Stimulated activated CD8-positive, alpha-beta memory T cell treated with anti-CD3 and anti-CD28 coated beads, Interleukin-15, amount 100 ng/mL, for 1 hour (primary cell): ENCODE measurements around the gene KRTAP12-1.

ENCODE experiments used
- DNase-seq: peaks from one replicate; pipeline ENCODE4 v3.0.0-alpha.2; 2020; ENCODE audit warnings: low read depth

Gene KRTAP12-1

GRCh38 chr21:44711327-44712202 lies 29.6 kb upstream of the KRTAP12-1 start, which contains the start of gene TSPEAR:
TSS of gene TSPEAR (minus strand) at chr21:44711572. CDS start at chr21:44711514, 58 bp downstream.
- no peak for DNase-seq

- DNase-seq, result no peak
Measured at GRCh38 chr21:44710756-44711326, 28.9 kb upstream of the KRTAP12-1 start.

- DNase-seq, result no peak
Measured at GRCh38 chr21:44710294-44710665, 28.3 kb upstream of the KRTAP12-1 start.

- no peak for DNase-seq
Measured at GRCh38 chr21:44709426-44710293, 27.7 kb upstream of the KRTAP12-1 start.

- no peak for DNase-seq
Measured at GRCh38 chr21:44708866-44709425, 27.0 kb upstream of the KRTAP12-1 start.

GRCh38 chr21:44708213-44708865 lies 26.4 kb upstream of the KRTAP12-1 start:
- no peak for DNase-seq

GRCh38 chr21:44706706-44707581 lies 25.0 kb upstream of the KRTAP12-1 start:
- no peak for DNase-seq

- DNase-seq, result no peak
Measured at GRCh38 chr21:44706026-44706705, 24.2 kb upstream of the KRTAP12-1 start.

- no peak for DNase-seq
Measured at GRCh38 chr21:44704636-44705001, 22.7 kb upstream of the KRTAP12-1 start.

GRCh38 chr21:44703731-44704635 lies 22.0 kb upstream of the KRTAP12-1 start:
- no peak for DNase-seq

- DNase-seq, result no peak
Measured at GRCh38 chr21:44702973-44703730, 21.2 kb upstream of the KRTAP12-1 start.

GRCh38 chr21:44702111-44702972 lies 20.4 kb upstream of the KRTAP12-1 start:
- DNase-seq, result no peak

- no peak for DNase-seq
Measured at GRCh38 chr21:44701541-44701940, 19.6 kb upstream of the KRTAP12-1 start.

GRCh38 chr21:44701023-44701400 lies 19.0 kb upstream of the KRTAP12-1 start:
- no peak for DNase-seq

GRCh38 chr21:44700101-44701022 lies 18.4 kb upstream of the KRTAP12-1 start:
- DNase-seq, result no peak

- no peak for DNase-seq
Measured at GRCh38 chr21:44699502-44700001, 17.6 kb upstream of the KRTAP12-1 start.
